A549 (cell line): ENCODE data around the gene PARP12.

Source experiments
- CHD2 ChIP-seq: fragments of 150-350 bp; IDR thresholded peaks from 2 replicates; pipeline ENCODE4 v1.6.1; 2014; ENCODE audit warnings: low read length; ENCODE audit not compliant: partially characterized antibody
- ELK1 ChIP-seq: fragments of 150-350 bp; IDR thresholded peaks from 2 replicates; pipeline ENCODE4 v1.6.1; 2014; ENCODE audit warnings: low read depth, mild to moderate bottlenecking, low read length
- EP300 ChIP-seq, 2 experiments: fragments of >200 bp; sonication (Bioruptor Twin); formaldehyde crosslinking; IDR thresholded peaks; 2 replicates in 1 of 2; 3 replicates in 1 of 2; pipeline ENCODE4 v1.6.1; 2016 to 2017
- HMGXB4 ChIP-seq: fragments of 250-450 bp; sonication (Bioruptor Pico); IDR thresholded peaks from 2 replicates; pipeline ENCODE4 v1.5.0; 2021; ENCODE audit warnings: mild to moderate bottlenecking, moderate library complexity, borderline replicate concordance
- HOXB5 ChIP-seq: fragments of 250-450 bp; sonication (Bioruptor Pico); IDR thresholded peaks from 2 replicates; pipeline ENCODE4 v1.5.0; 2020; ENCODE audit warnings: mild to moderate bottlenecking, moderate library complexity
- JUN ChIP-seq, 2 experiments: fragments of >200 bp; sonication (Bioruptor Twin); formaldehyde crosslinking; IDR thresholded peaks; 2 replicates in 1 of 2; 3 replicates in 1 of 2; pipeline ENCODE4 v1.6.1; 2016 to 2017
- JUNB ChIP-seq: fragments of >200 bp; sonication (Bioruptor Twin); formaldehyde crosslinking; IDR thresholded peaks from 2 replicates; pipeline ENCODE4 v1.6.1; 2016
- MAX ChIP-seq: IDR thresholded peaks from 2 replicates; pipeline ENCODE4 v1.6.1; 2012
- POLR2A ChIP-seq: IDR thresholded peaks from 2 replicates; pipeline ENCODE4 v1.6.1; 2012; ENCODE audit warnings: mild to moderate bottlenecking, low read length
- RAD21 ChIP-seq, 2 experiments: fragments of >200 bp in 1 of 2; sonication (Bioruptor Twin) in 1 of 2; formaldehyde crosslinking in 1 of 2; IDR thresholded peaks in 1 of 2; conservative IDR thresholded peaks in 1 of 2; 2 replicates in 1 of 2; 3 replicates in 1 of 2; pipeline ENCODE4 v1.6.1; 2012 to 2018; ENCODE audit warnings: inconsistent platforms in 1 of 2
- RCOR1 ChIP-seq: fragments of 150-350 bp; IDR thresholded peaks from 2 replicates; pipeline ENCODE4 v1.6.1; 2014; ENCODE audit warnings: antibody characterized with exemption, low read length, low read depth
- REST ChIP-seq: fragments of 200-600 bp; sonication (generic); IDR thresholded peaks from 2 replicates; pipeline ENCODE4 v1.6.1; 2016; ENCODE audit warnings: antibody characterized with exemption, mild to moderate bottlenecking, moderate library complexity
- USF2 ChIP-seq: fragments of 450-650 bp; IDR thresholded peaks from 2 replicates; pipeline ENCODE4 v1.6.1; 2014; ENCODE audit warnings: antibody characterized with exemption
- TF ChIP-seq, protein P1 (sequence below): fragments of >200 bp; sonication (Bioruptor Twin); formaldehyde crosslinking; IDR thresholded peaks from 3 replicates; pipeline ENCODE4 v1.5.1; 2016

DNA sequence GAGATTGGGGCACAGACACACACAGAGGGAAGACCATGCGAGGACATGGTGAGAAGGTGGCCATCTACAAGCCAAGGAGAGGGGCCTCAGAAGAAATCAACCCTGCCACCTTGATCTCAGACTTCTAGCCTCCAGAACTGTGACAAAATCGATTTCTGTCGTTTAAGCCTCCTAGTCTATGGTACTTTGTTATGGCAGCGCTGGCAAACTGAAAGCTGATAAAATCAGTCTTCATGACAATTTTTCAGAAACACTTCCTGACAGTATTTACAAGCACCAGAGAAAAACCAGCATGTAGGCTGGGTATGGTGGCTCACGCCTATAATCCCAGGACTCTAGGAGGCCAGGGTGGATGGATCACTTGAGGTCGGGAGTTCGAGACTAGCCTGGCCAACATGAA, 4.2 kb downstream of the PARP12 start:
- no peak for TF ChIP-seq POLR2A
- TF ChIP-seq, protein P1, sequence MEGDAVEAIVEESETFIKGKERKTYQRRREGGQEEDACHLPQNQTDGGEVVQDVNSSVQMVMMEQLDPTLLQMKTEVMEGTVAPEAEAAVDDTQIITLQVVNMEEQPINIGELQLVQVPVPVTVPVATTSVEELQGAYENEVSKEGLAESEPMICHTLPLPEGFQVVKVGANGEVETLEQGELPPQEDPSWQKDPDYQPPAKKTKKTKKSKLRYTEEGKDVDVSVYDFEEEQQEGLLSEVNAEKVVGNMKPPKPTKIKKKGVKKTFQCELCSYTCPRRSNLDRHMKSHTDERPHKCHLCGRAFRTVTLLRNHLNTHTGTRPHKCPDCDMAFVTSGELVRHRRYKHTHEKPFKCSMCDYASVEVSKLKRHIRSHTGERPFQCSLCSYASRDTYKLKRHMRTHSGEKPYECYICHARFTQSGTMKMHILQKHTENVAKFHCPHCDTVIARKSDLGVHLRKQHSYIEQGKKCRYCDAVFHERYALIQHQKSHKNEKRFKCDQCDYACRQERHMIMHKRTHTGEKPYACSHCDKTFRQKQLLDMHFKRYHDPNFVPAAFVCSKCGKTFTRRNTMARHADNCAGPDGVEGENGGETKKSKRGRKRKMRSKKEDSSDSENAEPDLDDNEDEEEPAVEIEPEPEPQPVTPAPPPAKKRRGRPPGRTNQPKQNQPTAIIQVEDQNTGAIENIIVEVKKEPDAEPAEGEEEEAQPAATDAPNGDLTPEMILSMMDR, result no peak
- TF ChIP-seq CHD2, result no peak
- TF ChIP-seq RAD21 (conservative IDR thresholded peaks at IDR 0.05 in 1 of 2, IDR thresholded peaks at IDR 0.05 in 1 of 2), result no peak
- no peak for TF ChIP-seq RCOR1
- no peak for TF ChIP-seq MAX
- no peak for TF ChIP-seq REST
- no peak for TF ChIP-seq USF2
- no peak for TF ChIP-seq HOXB5 (CRISPR knock-in tag)
- no peak for TF ChIP-seq ELK1
- no peak for TF ChIP-seq HMGXB4
- TF ChIP-seq EP300 (IDR thresholded peaks at IDR 0.05), result no peak
- TF ChIP-seq JUNB, result no peak
- no peak for TF ChIP-seq JUN (IDR thresholded peaks at IDR 0.05)
